SH-SY5Y (cell line): Measurements from ENCODE around the gene TLCD3B.

Source experiments
- GATA2 ChIP-seq: IDR thresholded peaks from 2 replicates; pipeline ENCODE4 v1.6.1; 2011; ENCODE audit warnings: mild to moderate bottlenecking, low read depth, low read length
- GATA3 ChIP-seq: IDR thresholded peaks from 2 replicates; pipeline ENCODE4 v1.6.1; 2011; ENCODE audit warnings: low read depth, mild to moderate bottlenecking, low read length, moderate library complexity

Gene TLCD3B

DNA sequence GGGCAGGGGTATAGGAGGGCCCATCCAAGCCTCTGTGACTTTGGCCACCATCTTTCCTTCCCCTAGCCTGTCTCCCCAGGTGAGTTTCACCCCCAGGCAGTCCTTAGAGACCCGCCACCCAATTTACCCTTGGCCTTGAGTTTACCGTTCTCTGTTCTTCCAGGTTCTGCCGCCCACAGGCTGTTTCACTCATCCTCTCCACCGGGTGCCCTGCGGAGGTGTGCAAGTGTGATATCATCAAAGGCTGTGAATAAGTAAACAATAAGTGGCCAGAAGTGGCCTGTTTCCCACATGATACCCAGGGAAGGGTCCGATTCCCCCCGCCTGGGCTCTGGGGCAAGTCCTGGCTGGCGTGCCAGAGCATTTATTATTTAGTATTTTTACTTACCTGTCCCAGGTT is 15.1 kb upstream of the TLCD3B start:
- no peak for TF ChIP-seq GATA3
- no peak for TF ChIP-seq GATA2

- TF ChIP-seq GATA2 (no peak), GATA3 (no peak)
These were observed 10.8 kb upstream of the TLCD3B start for GRCh38 chr16:30041841-30042240.

GRCh38 chr16:30040221-30040620 is 9.2 kb upstream of the TLCD3B start:
- no peak for TF ChIP-seq GATA3

DNA sequence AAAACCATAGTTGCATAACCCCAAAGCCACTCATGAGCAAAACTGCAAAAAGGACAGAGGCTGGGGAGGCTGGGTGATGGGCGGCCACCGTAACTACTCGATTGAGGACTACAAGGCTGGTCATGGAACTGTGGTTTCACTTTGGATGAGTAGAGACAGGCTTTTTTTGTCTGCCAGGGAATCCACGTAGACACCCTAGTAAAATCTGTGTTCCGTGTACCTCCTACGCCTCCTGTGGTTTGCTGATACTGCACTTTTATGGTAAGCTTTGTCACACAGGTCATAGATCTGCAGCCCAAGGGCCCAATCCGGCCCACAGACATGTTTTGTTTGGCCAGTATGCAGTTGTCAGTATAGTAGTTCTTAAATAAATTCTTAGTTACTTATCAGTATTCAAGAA is 2.2 kb upstream of the TLCD3B start:
- TF ChIP-seq GATA2 (no peak), GATA3 (no peak)

DNA sequence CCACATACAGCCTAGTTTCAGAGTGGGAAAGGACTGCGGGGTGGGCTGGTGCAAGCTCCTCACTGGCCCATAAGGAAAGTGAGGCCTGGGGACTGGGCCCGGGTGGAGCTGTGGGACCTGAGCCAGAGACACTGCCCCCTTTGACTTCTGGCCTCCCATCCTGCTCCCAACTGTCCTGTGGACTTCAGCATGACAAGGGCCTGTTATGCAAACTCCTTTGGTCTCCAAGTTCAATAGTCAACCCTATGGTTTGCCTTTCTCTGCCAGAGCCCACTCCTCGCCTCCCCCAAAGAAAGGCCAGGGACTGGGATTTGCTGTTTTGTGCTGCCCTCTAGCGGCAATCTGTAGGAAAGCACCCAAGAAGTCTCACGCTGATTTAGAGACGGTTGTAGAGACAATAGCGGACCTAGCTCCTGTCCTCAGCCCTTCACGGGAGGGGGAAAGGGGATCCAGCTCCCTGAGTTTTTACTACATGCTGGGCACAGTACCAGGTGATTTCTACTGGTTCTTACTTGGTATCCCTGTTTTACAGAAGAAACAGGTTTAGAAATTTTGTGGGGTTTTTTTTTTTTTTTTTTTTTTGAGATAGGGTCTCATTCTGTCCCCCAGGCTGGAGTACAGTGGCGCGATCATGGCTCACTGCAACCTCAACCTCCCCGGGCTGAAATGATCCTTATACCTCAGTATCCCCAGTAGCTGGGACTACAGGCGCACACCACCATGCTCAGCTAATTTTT is 1.2 kb upstream of the TLCD3B start:
- no peak for TF ChIP-seq GATA2
- TF ChIP-seq GATA3: no peak

- TF ChIP-seq GATA3 (no peak), GATA2 (no peak)
These were observed 427 bp upstream of the TLCD3B start for GRCh38 chr16:30031477-30031918.

DNA sequence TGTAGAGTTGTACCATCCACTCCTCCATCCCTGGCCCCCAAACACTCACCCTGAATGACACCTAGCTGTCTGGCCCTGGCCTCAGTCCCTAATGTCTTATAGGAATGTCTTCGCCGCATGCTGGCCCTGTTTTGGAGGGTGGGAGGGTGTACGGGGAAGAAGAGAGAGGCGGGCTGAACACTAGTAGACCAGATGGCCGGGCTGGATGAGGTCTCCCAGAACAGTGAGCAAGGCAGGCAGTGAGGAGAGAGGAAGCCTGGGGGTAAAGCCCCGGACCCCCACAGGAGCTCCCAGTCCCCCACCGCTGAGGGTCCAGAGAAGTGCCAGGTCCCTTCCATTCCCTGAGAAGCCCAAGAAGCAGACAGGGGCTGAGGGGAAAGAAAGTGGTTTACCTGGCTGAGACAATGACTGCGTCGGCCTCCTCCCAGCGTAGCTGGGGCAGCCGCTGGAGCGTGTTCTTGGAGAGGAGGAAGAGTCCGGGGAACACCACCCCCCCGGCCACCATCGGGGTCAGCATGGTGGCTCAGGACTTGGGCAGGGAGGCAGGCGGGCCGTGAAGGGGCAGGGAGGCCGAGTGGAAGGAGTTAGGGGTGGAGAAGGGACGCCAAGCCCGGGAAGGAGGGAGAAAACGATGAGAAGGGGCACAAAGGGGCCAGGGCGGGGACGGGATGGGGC is 923 bp downstream of the TLCD3B start:
- no peak for TF ChIP-seq GATA3
- TF ChIP-seq GATA2: no peak

- TF ChIP-seq GATA2: no peak
- no peak for TF ChIP-seq GATA3
These were observed 2.5 kb downstream of the TLCD3B start for GRCh38 chr16:30028438-30029076.

DNA sequence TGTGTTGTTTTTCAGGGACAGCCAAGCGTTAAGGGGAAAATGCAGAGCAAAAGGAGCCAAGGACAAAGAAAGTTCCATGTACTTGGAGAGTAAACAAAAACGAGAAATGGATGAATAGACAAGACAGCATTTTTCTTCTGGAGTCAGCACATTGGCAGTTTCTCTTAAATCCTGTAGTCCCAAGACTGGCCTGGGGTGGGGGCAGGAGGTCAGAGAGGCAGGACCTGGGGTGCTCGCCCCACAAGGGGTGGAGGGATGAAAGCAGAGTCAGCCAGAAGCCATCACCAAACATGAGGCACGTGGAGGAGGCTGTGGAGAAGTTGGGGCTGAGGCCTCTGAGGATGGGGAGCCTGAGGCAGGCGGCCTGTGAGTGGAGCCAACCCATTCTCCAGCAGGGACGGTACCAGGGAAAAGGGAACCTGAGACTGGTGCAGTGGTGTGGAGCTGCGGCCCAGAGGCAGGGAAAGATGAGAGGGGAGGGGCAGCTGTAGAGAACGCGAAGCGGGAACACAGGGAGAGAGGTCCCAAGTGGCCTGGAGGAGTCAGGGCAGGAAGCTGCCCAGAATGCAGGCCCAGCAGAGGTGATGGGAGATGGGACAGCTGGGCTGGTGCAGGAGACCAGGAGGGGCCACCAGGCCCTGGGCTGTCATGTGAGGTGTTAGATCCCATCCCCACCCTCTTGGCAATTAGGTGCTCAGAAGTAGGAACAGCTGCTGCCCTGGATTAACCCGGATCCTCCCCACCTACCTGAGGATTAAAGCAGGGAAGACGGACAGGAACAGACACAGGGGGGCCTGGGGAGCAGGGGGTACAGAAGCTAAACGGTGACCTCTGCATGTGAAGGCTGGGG is 3.3 kb downstream of the TLCD3B start:
- TF ChIP-seq GATA2 (no peak), GATA3 (no peak)

DNA sequence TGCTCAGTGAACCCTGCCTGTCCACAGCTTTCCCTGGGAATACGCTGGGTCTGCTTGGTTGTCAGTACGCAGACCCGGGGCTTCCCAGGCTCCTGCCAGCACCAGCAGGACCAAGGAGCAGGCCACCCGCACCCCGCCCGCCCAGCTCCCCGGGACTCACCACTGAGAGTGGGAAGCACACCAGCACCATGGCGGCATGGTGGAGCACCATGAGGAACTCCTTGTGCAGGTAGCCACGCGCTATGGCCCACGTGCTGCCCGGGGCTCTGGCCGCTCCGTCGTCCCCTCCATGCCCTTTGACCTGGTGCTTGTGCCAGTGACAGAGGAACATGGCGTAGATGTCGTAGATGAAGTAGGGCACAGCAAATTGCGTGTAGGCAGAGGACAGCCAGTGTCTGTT is 4.6 kb downstream of the TLCD3B start:
- TF ChIP-seq GATA2 (no peak), GATA3 (no peak)

- no peak for TF ChIP-seq GATA2
- TF ChIP-seq GATA3: no peak
These were observed 5.5 kb downstream of the TLCD3B start for GRCh38 chr16:30025574-30025973.

DNA sequence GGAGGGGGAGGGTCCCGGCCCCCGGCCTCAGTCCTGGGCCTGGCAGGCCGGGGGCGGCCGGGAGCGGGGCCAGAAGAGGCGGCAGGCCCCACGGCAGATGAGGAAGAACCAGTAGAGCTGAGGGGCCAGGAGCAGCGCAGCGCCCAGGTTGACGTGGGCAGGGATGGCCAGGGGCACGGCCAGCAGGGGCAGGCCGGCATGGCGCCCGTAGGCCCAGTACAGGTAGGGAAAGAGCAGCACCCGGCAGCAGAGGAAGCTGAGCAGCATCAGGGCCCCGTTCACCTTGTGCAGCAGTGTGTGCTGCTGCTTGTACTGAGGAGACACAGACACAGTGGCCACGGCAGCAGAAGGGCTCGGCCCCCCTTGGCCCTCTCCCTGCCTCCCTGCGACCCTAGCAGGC is 5.9 kb downstream of the TLCD3B start:
- TF ChIP-seq GATA3: no peak
- TF ChIP-seq GATA2: no peak

GRCh38 chr16:30024451-30024850 is 6.6 kb downstream of the TLCD3B start:
- TF ChIP-seq GATA3: no peak
- no peak for TF ChIP-seq GATA2

- no peak for TF ChIP-seq GATA2
- no peak for TF ChIP-seq GATA3
These were observed 7.5 kb downstream of the TLCD3B start for GRCh38 chr16:30023586-30023985.

DNA sequence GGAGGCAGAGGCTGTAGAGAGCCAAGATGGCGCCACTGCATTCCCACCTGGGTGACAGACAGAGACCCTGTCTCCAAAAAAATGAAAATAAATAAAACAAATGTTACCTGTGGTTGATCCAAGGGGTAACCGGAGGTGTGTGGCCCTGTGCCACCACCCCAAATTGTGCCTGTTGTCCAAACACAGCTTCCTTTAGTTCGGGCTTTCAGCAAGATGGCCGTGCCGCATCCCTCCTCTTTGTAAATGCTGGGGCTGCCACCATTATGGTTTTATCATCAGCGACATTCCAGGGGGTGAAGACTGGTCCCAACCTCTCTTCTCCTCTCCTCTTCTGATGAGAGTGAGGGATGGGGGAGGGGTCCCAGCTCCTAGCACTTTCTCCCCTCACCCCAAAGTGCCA is 8.2 kb downstream of the TLCD3B start, which contains the start of gene C16orf92:
C16orf92 (plus strand) TSS at position 312 of the 400 bp plus-strand sequence. CDS start 143 bp downstream, outside the sequence.
- TF ChIP-seq GATA2: no peak
- no peak for TF ChIP-seq GATA3
